Esophagus muscularis mucosa (tissue), 4 donors: Measurements from ENCODE around the gene ITPKA.

Source experiments
- EP300 ChIP-seq: sonication (generic); formaldehyde crosslinking; IDR thresholded peaks from one replicate; pipeline ENCODE4 v1.6.1; 2017; ENCODE audit warnings: antibody characterized with exemption
- POLR2A ChIP-seq: fragments of 450-650 bp; IDR thresholded peaks from one replicate; pipeline ENCODE4 v1.6.1; 2017; ENCODE audit warnings: antibody characterized with exemption, moderate library complexity, mild to moderate bottlenecking, low read depth
- POLR2AphosphoS5 ChIP-seq, 2 donors: sonication (generic); formaldehyde crosslinking; IDR thresholded peaks; one replicate each; pipeline ENCODE4 v1.6.1; 2017; ENCODE audit warnings: antibody characterized with exemption in 2 of 2
- TF ChIP-seq, protein P1 (sequence below), 3 experiments: fragments of 200-600 bp in 2 of 3; fragments of 450-650 bp in 1 of 3; sonication (generic) in 2 of 3; IDR thresholded peaks; one replicate each; pipeline ENCODE4 v1.5.1; 2017 to 2019; ENCODE audit warnings: antibody characterized with exemption in 3 of 3, mild to moderate bottlenecking in 2 of 3, moderate library complexity in 1 of 3

DNA sequence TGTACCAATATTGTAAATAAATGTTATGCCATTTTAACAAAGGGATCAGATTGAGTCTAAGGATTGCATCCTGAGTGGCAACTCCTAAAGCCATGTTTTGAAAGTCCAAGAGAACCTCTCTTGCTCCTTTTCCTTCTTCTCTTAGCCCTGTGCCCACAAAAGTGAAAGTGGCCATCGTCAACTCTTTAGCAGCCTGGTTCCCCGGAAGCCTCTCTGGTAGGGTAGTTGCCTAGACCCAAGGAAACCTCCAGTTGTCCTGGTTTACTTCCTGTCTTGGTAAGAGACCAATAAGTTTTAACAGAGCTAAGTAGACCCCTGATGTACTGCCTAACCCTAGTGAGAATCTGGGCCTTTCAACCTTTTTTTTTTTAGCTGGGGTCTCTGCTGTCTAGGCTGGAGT is 10.2 kb upstream of the ITPKA start:
- TF ChIP-seq, protein P1, sequence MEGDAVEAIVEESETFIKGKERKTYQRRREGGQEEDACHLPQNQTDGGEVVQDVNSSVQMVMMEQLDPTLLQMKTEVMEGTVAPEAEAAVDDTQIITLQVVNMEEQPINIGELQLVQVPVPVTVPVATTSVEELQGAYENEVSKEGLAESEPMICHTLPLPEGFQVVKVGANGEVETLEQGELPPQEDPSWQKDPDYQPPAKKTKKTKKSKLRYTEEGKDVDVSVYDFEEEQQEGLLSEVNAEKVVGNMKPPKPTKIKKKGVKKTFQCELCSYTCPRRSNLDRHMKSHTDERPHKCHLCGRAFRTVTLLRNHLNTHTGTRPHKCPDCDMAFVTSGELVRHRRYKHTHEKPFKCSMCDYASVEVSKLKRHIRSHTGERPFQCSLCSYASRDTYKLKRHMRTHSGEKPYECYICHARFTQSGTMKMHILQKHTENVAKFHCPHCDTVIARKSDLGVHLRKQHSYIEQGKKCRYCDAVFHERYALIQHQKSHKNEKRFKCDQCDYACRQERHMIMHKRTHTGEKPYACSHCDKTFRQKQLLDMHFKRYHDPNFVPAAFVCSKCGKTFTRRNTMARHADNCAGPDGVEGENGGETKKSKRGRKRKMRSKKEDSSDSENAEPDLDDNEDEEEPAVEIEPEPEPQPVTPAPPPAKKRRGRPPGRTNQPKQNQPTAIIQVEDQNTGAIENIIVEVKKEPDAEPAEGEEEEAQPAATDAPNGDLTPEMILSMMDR (IDR thresholded peaks at IDR 0.05), result no peak
- no peak for TF ChIP-seq POLR2AphosphoS5 (IDR thresholded peaks at IDR 0.05)
- TF ChIP-seq POLR2A, result no peak
- no peak for TF ChIP-seq EP300
